ENCODE measurements around the gene COL8A1.

DNA sequence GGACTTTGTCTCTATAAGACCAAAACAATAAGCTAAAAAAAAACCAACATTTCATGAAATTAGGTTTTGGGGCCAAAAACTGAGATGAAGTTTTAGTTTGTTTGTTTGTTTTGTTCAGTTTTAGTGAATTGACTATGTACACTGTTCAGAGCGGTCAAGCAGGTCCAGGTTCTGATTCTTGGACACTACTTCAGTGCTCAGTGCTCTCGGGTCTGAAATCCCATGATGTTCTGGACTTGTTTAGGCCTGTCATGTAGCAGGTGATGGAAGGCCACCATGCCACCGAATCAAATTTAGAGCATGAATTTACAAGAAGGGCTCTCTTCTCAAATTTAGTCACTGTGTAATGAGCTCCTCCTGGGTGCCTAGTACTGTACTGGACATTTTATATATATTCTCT is 45.5 kb downstream of the COL8A1 start:
- TF ChIP-seq, protein P1, sequence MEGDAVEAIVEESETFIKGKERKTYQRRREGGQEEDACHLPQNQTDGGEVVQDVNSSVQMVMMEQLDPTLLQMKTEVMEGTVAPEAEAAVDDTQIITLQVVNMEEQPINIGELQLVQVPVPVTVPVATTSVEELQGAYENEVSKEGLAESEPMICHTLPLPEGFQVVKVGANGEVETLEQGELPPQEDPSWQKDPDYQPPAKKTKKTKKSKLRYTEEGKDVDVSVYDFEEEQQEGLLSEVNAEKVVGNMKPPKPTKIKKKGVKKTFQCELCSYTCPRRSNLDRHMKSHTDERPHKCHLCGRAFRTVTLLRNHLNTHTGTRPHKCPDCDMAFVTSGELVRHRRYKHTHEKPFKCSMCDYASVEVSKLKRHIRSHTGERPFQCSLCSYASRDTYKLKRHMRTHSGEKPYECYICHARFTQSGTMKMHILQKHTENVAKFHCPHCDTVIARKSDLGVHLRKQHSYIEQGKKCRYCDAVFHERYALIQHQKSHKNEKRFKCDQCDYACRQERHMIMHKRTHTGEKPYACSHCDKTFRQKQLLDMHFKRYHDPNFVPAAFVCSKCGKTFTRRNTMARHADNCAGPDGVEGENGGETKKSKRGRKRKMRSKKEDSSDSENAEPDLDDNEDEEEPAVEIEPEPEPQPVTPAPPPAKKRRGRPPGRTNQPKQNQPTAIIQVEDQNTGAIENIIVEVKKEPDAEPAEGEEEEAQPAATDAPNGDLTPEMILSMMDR (IDR thresholded peaks at IDR 0.05), result no peak
- no peak for TF ChIP-seq POLR2A (IDR thresholded peaks at IDR 0.05)
